Lower lobe of right lung (tissue), 2 donors: Measurements from ENCODE around the gene ZNF846. TPM values are rescaled to one million over a fixed set of nuclear protein-coding genes. Genes with fewer than 3 reads are reported as not detected.
A peak's percentile ranks its signal among the peaks of the same experiment; 100 is the strongest.
"Not testable (repeated sequence)": the region's sequence is repeated elsewhere in the genome, so short reads cannot be mapped to it uniquely, and the experiment has no call there.

Experiments
- ATAC-seq, 2 donors: fragments of 200-7000 bp; cut with Tn5 transposase; one replicate each; pipeline ENCODE4 v1.9.1; 2020 to 2022; ENCODE audit warnings: mild to moderate bottlenecking in 2 of 2, moderate library complexity in 2 of 2
- DNase-seq: peaks from one replicate; pipeline ENCODE4 v3.0.0-alpha.2; 2020
- H3K27ac ChIP-seq: fragments of 200-600 bp; one replicate; pipeline ENCODE4 v1.8.0; 2022
- H3K27me3 ChIP-seq: fragments of 200-600 bp; one replicate; pipeline ENCODE4 v1.8.0; 2022; ENCODE audit warnings: low read depth
- H3K36me3 ChIP-seq: fragments of 200-600 bp; one replicate; pipeline ENCODE4 v1.8.0; 2022; ENCODE audit warnings: mild to moderate bottlenecking
- H3K4me1 ChIP-seq: fragments of 200-600 bp; one replicate; pipeline ENCODE4 v1.8.0; 2022
- H3K4me3 ChIP-seq: fragments of 200-600 bp; one replicate; pipeline ENCODE4 v1.8.0; 2022; ENCODE audit warnings: mild to moderate bottlenecking
- H3K9me3 ChIP-seq: fragments of 200-600 bp; one replicate; pipeline ENCODE4 v1.8.0; 2022
- CTCF ChIP-seq: fragments of 200-600 bp; IDR thresholded peaks from one replicate; pipeline ENCODE4 v1.8.0; 2022; ENCODE audit warnings: antibody characterized with exemption, mild to moderate bottlenecking
- intact Hi-C: fragments of 100-400 bp; cut with DNase I; formaldehyde crosslinking; loops from one replicate; pipeline ENCODE4 v1.11.0; 2022
- total RNA-seq: library from RNA; stranded (reverse); fragmentation: NEBNext Ultra II Directional; extraction: Animal tissue kit (Norgen Biotek cat#: 25700); gene quantifications from one replicate; pipeline ENCODE4 v1.2.1, GENCODE V29; 2021
- donor health status: DM: no; HTN: yes; CAD: no; lungs with severe emphysema.

The ZNF846 gene
- total RNA-seq, 1 donor from 2014 or later: 14.7 TPM

DNA sequence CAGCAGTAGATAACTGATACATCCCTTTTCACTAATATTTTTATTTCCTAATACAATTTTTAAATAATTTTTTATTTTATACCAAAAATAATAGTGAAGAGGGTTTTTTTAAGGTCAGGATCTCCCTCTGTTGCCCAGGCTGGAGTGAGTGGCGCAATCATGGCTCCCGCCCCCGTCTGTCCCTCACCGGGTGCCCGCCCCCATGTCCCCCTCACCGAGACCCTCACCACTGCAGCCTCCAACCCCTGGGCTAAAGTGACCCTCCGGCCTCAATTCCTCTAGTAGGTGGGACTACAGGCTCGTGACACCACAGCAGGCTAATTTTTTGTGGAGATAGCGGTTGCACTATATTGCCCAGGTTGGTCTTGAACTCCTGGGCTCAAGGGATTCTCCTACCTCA, 17.8 kb upstream of the ZNF846 start:
- Histone ChIP-seq H3K9me3 (no peaks in the 10 kb centered on the region), H3K27me3 (no peaks in the 10 kb centered on the region), H3K27ac (peak overlapping the region; percentile 96), H3K4me1 (peaks cover 10% of the 10 kb centered on the region), H3K36me3 (no peaks in the 10 kb centered on the region), H3K4me3 (peak overlapping the region; percentile 76)
- intact Hi-C loops: no loop called here
- TF ChIP-seq CTCF: no peak
- DNase-seq (peak; percentile 56), ATAC-seq (no peak)

- DNase-seq (peak; percentile 98), ATAC-seq (peak; percentile 95 to 97)
- H3K27me3 ChIP-seq: no peaks in the 10 kb centered on the region
- intact Hi-C loops: no loop called here
- peak overlapping the region; percentile 76 for H3K4me3 ChIP-seq
- H3K36me3 ChIP-seq: no peaks in the 10 kb centered on the region
- TF ChIP-seq CTCF: no peak
- H3K4me1 ChIP-seq: peaks cover 10% of the 10 kb centered on the region
- no peaks in the 10 kb centered on the region for H3K9me3 ChIP-seq
- H3K27ac ChIP-seq: peak overlapping the region; percentile 96
Observed at GRCh38 chr19:9785367-9786331, 17.1 kb upstream of the ZNF846 start.

DNA sequence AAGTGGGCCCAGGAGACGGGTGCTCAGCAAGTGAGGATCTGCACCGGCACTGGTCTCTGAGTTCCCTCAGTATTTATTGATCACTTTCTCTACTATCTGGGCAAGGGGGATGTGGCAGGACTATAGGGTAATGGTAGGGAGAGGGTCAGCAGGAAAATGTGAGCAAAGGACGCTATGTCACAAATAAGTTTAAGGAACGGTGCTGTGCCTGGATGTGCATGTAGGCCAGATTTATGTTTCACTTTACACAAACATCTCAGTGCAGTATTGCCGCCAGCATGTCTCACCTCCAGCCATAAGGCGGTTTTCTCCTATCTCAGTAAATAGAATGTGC, 15.6 kb upstream of the ZNF846 start:
- H3K9me3 ChIP-seq, H3K36me3 ChIP-seq, H3K27ac ChIP-seq, ATAC-seq, DNase-seq, intact Hi-C loops, H3K4me3 ChIP-seq, H3K27me3 ChIP-seq, H3K4me1 ChIP-seq: not testable (repeated sequence)

DNA sequence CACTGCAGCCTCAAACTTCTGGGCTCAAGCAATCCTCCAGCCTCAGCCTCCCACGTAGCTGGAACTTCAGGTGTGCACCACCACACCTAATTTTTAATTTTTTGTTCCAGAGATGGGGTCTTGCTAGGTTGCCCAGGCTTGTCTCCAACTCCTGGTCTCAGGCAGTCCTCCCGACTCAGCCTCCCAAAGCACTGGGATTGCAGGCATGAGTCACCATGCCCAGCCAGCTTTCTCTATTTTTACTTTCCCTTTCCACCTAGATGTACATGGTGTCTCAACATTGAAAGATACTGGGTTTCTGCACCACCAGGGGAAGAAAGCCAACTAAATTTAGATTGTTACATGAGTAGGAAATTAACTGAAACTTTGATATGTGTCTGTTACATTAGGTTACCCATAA, 13.8 kb upstream of the ZNF846 start:
- DNase-seq (no peak), ATAC-seq (no peak)
- Histone ChIP-seq H3K27ac (no peak overlapping the region), H3K36me3 (no peaks in the 10 kb centered on the region), H3K4me1 (peaks cover 10% of the 10 kb centered on the region), H3K9me3 (no peaks in the 10 kb centered on the region), H3K4me3 (no peak overlapping the region), H3K27me3 (no peaks in the 10 kb centered on the region)
- intact Hi-C loops: no loop called here
- no peak for TF ChIP-seq CTCF

DNA sequence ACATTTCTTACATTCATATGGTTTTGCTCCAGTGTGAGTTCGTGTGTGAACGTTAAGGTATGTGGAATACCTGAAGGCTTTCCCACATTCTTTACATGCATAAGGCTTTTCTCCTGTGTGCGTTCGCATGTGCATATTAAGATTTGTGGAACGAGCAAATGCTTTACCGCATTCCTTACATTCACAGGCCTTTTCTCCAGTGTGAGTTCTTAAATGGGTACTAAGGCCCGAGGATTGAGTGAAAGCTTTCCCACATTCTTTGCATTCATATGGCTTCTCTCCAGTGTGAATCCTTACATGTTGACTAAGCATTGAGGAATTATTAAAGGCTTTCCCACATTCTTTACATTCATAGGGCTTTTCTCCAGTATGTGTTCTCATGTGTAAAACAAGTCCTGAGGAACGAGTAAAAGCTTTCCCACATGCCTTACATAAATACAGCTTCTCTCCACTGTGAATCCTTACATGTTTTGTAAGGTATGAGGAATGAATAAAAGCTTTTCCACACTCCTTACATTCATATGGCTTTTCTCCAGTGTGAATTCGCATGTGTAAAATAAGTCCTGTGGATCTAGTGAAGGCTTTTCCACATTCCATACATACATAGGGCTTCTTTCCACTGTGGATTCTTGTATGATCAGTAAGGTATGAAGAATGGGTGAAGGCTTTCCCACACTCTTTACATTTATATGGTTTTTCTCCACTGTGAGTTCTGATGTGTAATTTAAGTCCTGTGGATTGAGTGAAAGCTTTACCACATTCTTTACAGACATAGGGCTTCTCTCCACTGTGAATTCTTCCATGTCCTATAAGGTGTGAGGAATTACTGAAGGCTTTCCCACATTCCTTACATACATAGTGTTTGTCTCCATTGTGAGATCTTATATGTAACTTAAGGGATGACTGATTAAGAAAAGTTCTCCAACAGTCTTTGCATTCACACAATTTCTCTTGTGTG, 10.7 kb downstream of the ZNF846 start:
- no peak for TF ChIP-seq CTCF
- no peaks in the 10 kb centered on the region for H3K4me1 ChIP-seq
- ATAC-seq: no peak
- no peaks in the 10 kb centered on the region for H3K27me3 ChIP-seq
- H3K27ac ChIP-seq: no peak overlapping the region
- peaks cover 41% of the 10 kb centered on the region for H3K36me3 ChIP-seq
- intact Hi-C loops: no loop called here
- H3K4me3 ChIP-seq: no peak overlapping the region
- DNase-seq: no peak
- peaks cover 42% of the 10 kb centered on the region for H3K9me3 ChIP-seq
